PC-9 (cell line): ENCODE results near the gene FSTL1. TPM values are rescaled to one million over a fixed set of nuclear protein-coding genes. Genes with fewer than 3 reads are reported as not detected.

Experiments used
- BruUV-seq: library from RNA; stranded (reverse); fragments of 400-500 nt; replicated peaks from 2 replicates; lab custom pipeline; 2021; lab: Mats Ljungman, UMichigan
- CTCF ChIA-PET: fragments of 300-600 bp; sonication (Branson Sonifier 250); formaldehyde crosslinking; loops from one replicate; lab custom pipeline; 2022; ENCODE audit warnings: antibody characterized with exemption; lab: Charles Lee
- POLR2A ChIA-PET: fragments of 300-600 bp; sonication (Branson Sonifier 250); formaldehyde crosslinking; loops from one replicate; lab custom pipeline; 2022; ENCODE audit warnings: antibody characterized with exemption; ENCODE audit not compliant: unreplicated experiment; lab: Charles Lee
- DNase-seq, 2 experiments: peaks; one replicate each; pipeline versions ENCODE4 v3.0.0 to v3.0.0-alpha.2; 2015 to 2022; ENCODE audit warnings: mixed read lengths in 1 of 2
- H2AFZ ChIP-seq: fragments of 200-600 bp; sonication (generic); 2 replicates; pipeline ENCODE4 v1.8.1; 2017; ENCODE audit warnings: antibody characterized with exemption
- H3F3A ChIP-seq: fragments of 200-600 bp; sonication (generic); 2 replicates; pipeline ENCODE4 v1.8.1; 2017; ENCODE audit warnings: antibody characterized with exemption, mild to moderate bottlenecking, low read depth; ENCODE audit not compliant: insufficient read depth
- H3K27ac ChIP-seq: fragments of 200-600 bp; sonication (generic); 2 replicates; pipeline ENCODE4 v1.6.1; 2016; ENCODE audit warnings: mixed run types
- H3K27me3 ChIP-seq: fragments of 200-600 bp; sonication (generic); 2 replicates; pipeline ENCODE4 v1.6.1; 2016; ENCODE audit warnings: low read depth, mixed run types; ENCODE audit not compliant: insufficient read depth
- H3K36me3 ChIP-seq: fragments of 200-600 bp; sonication (generic); 2 replicates; pipeline ENCODE4 v1.6.1; 2016; ENCODE audit warnings: low read depth, mixed run types
- H3K4me1 ChIP-seq: fragments of 200-600 bp; sonication (generic); replicated peaks from 2 replicates; pipeline ENCODE4 v1.6.1; 2016; ENCODE audit warnings: mixed run types; ENCODE audit not compliant: insufficient read depth
- H3K4me2 ChIP-seq: fragments of 200-600 bp; sonication (generic); 2 replicates; pipeline ENCODE4 v1.6.1; 2017; ENCODE audit warnings: mixed run types
- H3K4me3 ChIP-seq: fragments of 200-600 bp; sonication (generic); 2 replicates; pipeline ENCODE4 v1.6.1; 2016; ENCODE audit warnings: mixed run types
- H3K79me2 ChIP-seq: fragments of 200-600 bp; sonication (generic); 2 replicates; pipeline ENCODE4 v1.6.1; 2017; ENCODE audit warnings: low read depth, mixed run types
- H3K9me2 ChIP-seq: fragments of 200-600 bp; sonication (generic); 2 replicates; pipeline ENCODE4 v1.8.1; 2017; ENCODE audit warnings: mild to moderate bottlenecking; ENCODE audit not compliant: insufficient read depth
- H3K9me3 ChIP-seq: fragments of 200-600 bp; sonication (generic); 2 replicates; pipeline ENCODE4 v1.8.1; 2016; ENCODE audit warnings: low read depth; ENCODE audit not compliant: insufficient read depth
- H4K20me1 ChIP-seq: fragments of 200-600 bp; sonication (generic); 2 replicates; pipeline ENCODE4 v1.8.1; 2017; ENCODE audit not compliant: insufficient read depth
- EZH2 ChIP-seq: fragments of 200-600 bp; sonication (generic); IDR thresholded peaks from 2 replicates; pipeline ENCODE4 v1.8.0; 2017; ENCODE audit warnings: antibody characterized with exemption, low read depth
- intact Hi-C: fragments of 100-400 bp; cut with micrococcal nuclease; formaldehyde crosslinking; loops from one replicate; pipeline ENCODE4 v1.10.0; 2022; ENCODE audit not compliant: unreplicated experiment
- total RNA-seq: library from RNA; stranded (reverse); gene quantifications from 2 replicates; pipeline ENCODE4 v1.2.3, GENCODE V29; 2021
- TF ChIP-seq, protein P1 (sequence below): fragments of 200-600 bp; sonication (generic); conservative IDR thresholded peaks from 2 replicates; pipeline ENCODE4 v1.6.1; 2017; ENCODE audit warnings: mixed run types, antibody characterized with exemption, mild to moderate bottlenecking, moderate library complexity

FSTL1 gene
- total RNA-seq, 1 experiment from 2014 or later: 225 TPM

DNA sequence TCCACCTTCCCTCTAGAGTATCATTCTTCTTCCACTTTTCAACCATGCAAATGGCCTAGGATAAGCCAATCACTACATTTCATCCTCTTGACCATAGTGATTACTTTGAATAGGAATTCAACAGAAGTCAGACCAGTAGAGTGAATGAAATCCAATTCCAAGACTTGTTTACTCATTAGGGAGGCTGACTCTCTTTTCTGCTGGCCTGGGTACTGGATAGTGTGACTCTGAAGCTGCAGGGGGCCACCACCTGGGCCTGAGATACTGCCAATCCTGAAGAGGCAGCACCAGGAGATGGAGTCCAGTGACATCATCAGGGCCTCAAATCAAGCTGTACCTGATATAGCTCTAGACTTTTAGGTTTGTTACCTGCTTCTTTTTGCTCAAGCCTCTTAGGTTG lies 7.0 kb upstream of the FSTL1 start:
- no peak for TF ChIP-seq EZH2
- TF ChIP-seq, protein P1, sequence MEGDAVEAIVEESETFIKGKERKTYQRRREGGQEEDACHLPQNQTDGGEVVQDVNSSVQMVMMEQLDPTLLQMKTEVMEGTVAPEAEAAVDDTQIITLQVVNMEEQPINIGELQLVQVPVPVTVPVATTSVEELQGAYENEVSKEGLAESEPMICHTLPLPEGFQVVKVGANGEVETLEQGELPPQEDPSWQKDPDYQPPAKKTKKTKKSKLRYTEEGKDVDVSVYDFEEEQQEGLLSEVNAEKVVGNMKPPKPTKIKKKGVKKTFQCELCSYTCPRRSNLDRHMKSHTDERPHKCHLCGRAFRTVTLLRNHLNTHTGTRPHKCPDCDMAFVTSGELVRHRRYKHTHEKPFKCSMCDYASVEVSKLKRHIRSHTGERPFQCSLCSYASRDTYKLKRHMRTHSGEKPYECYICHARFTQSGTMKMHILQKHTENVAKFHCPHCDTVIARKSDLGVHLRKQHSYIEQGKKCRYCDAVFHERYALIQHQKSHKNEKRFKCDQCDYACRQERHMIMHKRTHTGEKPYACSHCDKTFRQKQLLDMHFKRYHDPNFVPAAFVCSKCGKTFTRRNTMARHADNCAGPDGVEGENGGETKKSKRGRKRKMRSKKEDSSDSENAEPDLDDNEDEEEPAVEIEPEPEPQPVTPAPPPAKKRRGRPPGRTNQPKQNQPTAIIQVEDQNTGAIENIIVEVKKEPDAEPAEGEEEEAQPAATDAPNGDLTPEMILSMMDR: no peak
- Histone ChIP-seq H3F3A (peaks cover 6% of the 10 kb centered on the region; the same call in 1 of the 2 replicates), H3K27me3 (no peaks in the 10 kb centered on the region), H3K4me3 (no peak overlapping the region), H3K9me3 (no peaks in the 10 kb centered on the region; the same call in 1 of the 2 replicates), H3K27ac (no peak overlapping the region), H2AFZ (no peak overlapping the region), H3K79me2 (no peaks in the 10 kb centered on the region), H3K36me3 (no peaks in the 10 kb centered on the region), H3K4me1 (no peaks in the 10 kb centered on the region), H3K4me2 (no peak overlapping the region), H4K20me1 (no peaks in the 10 kb centered on the region), H3K9me2 (no peaks in the 10 kb centered on the region)
- POLR2A ChIA-PET: no interaction called here
- DNase-seq: no peak
- intact Hi-C loops: no loop called here
- BruUV-seq: no TSS peak
- CTCF ChIA-PET: no interaction called here

DNA sequence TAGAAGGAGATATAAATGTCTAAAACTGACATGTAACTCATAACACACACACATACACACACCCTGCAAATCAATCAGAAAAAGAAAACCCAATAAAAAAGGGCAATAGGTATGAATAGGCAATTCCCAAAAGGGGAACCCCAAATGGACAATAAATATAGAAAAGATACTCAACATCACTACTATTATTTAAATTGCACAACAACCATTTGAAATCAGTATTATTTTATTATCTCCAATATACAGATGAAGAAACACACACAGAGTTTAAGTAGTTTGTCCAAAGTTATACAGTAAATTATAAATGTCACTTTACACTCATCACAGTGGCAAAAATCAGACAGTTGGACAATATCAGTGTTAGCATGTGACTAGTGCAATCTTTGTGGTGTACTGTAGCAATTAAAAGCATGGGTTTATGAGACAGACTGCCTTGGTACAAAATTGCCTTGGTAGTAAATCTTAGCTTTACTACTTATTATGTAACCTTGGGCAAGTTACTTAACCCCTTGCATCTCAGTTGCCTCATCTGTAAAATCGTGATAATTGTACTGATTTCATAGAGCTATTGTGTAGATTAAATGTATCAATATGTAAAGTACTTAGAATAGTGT lies 3.4 kb upstream of the FSTL1 start:
- Histone ChIP-seq H3K4me3 (no peak overlapping the region), H3K27ac (no peak overlapping the region), H3K27me3 (no peaks in the 10 kb centered on the region), H3K9me3 (no peaks in the 10 kb centered on the region; the same call in 1 of the 2 replicates), H3K79me2 (peaks cover 13% of the 10 kb centered on the region), H3F3A (peaks cover 7% of the 10 kb centered on the region; the same call in 1 of the 2 replicates), H3K4me1 (peaks cover 6% of the 10 kb centered on the region), H3K9me2 (no peaks in the 10 kb centered on the region), H2AFZ (no peak overlapping the region), H3K4me2 (no peak overlapping the region), H3K36me3 (no peaks in the 10 kb centered on the region), H4K20me1 (no peaks in the 10 kb centered on the region)
- TF ChIP-seq, protein P1: no peak
- no peak for TF ChIP-seq EZH2
- intact Hi-C loops: no loop called here
- BruUV-seq: no TSS peak
- DNase-seq: no peak
- CTCF ChIA-PET: no interaction called here
- POLR2A ChIA-PET: interaction anchor here (0.6 kb wide), 1 partner anchor 1827 kb away, joined by 4 read pairs; no protein-coding TSS in a partner anchor

DNA sequence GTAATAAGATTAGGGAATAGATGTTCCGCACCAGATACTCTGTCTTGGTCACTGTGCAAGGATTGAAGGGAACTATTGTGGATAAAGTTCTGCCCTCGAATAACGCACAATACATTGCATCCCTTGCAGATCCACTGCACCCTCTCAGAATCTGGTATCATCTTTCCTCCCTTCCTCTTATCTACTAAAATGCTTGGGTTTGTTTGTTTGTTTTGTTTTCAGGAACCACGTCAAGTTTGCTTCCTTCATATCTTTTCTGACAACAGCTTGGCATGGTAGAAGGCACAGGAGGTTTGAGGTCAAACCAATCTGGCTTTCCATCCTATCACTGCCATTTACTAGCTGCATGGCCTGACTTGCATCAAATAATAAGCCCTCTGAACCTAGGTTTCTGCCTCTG lies 2.0 kb upstream of the FSTL1 start:
- H3F3A ChIP-seq: peaks cover 7% of the 10 kb centered on the region; the same call in 1 of the 2 replicates
- H3K36me3 ChIP-seq: no peaks in the 10 kb centered on the region
- H3K4me2 ChIP-seq: no peak overlapping the region
- no TSS peak for BruUV-seq
- no peak for TF ChIP-seq EZH2
- TF ChIP-seq, protein P1: no peak
- peaks cover 27% of the 10 kb centered on the region for H3K79me2 ChIP-seq
- H3K9me3 ChIP-seq: no peaks in the 10 kb centered on the region; the same call in 1 of the 2 replicates
- intact Hi-C loops: no loop called here
- ChIA-PET POLR2A (interaction anchor here (0.8 kb wide), 1 partner anchor 308 kb away, joined by 9 read pairs; no protein-coding TSS in a partner anchor), CTCF (no interaction called here)
- H3K4me1 ChIP-seq: peaks cover 19% of the 10 kb centered on the region
- H3K4me3 ChIP-seq: no peak overlapping the region
- no peak overlapping the region for H3K27ac ChIP-seq
- no peak for DNase-seq
- H2AFZ ChIP-seq: no peak overlapping the region
- no peaks in the 10 kb centered on the region for H3K27me3 ChIP-seq
- H3K9me2 ChIP-seq: no peaks in the 10 kb centered on the region
- H4K20me1 ChIP-seq: no peaks in the 10 kb centered on the region
